HG03469 (cell line): ENCODE results near the gene KCTD17.

ENCODE experiments used
- ATAC-seq: cut with Tn5 transposase; IDR thresholded peaks from one replicate; pipeline ENCODE4 v1.9.1; 2021; ENCODE audit warnings: mild to moderate bottlenecking, moderate library complexity, moderate number of reproducible peaks; ENCODE audit not compliant: unreplicated experiment

The KCTD17 gene

GRCh38 chr22:37100589-37101127 lies 49.1 kb downstream of the KCTD17 start:
- no peak for ATAC-seq

GRCh38 chr22:37101311-37102066 lies 49.9 kb downstream of the KCTD17 start:
- no peak for ATAC-seq

GRCh38 chr22:37103151-37103550 lies 51.6 kb downstream of the KCTD17 start:
- no peak for ATAC-seq

- ATAC-seq, result no peak
Measured at GRCh38 chr22:37103656-37104452, 52.3 kb downstream of the KCTD17 start.

- ATAC-seq, result no peak
Measured at GRCh38 chr22:37105154-37105553, 53.6 kb downstream of the KCTD17 start.

GRCh38 chr22:37105990-37106389 lies 54.4 kb downstream of the KCTD17 start:
- no peak for ATAC-seq

- no peak for ATAC-seq
Measured at GRCh38 chr22:37107816-37108621, 56.5 kb downstream of the KCTD17 start.

- no peak for ATAC-seq
Measured at GRCh38 chr22:37109242-37109917, 57.8 kb downstream of the KCTD17 start, which contains the start of gene TMPRSS6. Gene TMPRSS6, minus strand, starts transcription at chr22:37109713. Its CDS starts 6,296 bp downstream, at chr22:37103417.

GRCh38 chr22:37111156-37111717 lies 59.7 kb downstream of the KCTD17 start:
- ATAC-seq, result no peak

- ATAC-seq, result no peak
Measured at GRCh38 chr22:37112084-37112728, 60.7 kb downstream of the KCTD17 start.
